Smooth muscle cell (in vitro differentiated cells): Measurements from ENCODE around the gene CREB3L1. TPM values are rescaled to one million over a fixed set of nuclear protein-coding genes. Genes with fewer than 3 reads are reported as not detected.

ENCODE experiments used
- DNase-seq: peaks from one replicate; lab custom pipeline; 2025; ENCODE audit not compliant: unreplicated experiment; lab: John Stamatoyannopoulos, UW
- H2AFZ ChIP-seq: fragments of 200-600 bp; sonication (generic); 2 replicates; pipeline ENCODE4 v1.6.0; 2016; ENCODE audit warnings: antibody characterized with exemption, low read depth, mild to moderate bottlenecking
- H3F3A ChIP-seq: fragments of 200-600 bp; sonication (generic); 2 replicates; pipeline ENCODE4 v1.6.0; 2017; ENCODE audit warnings: antibody characterized with exemption, low read depth
- H3K27ac ChIP-seq: fragments of 200-600 bp; sonication (generic); 2 replicates; pipeline ENCODE4 v1.5.1; 2016; ENCODE audit warnings: low read depth, mild to moderate bottlenecking
- H3K27me3 ChIP-seq: fragments of 200-600 bp; sonication (generic); 2 replicates; pipeline ENCODE4 v1.6.1; 2016; ENCODE audit warnings: low read depth, mild to moderate bottlenecking
- H3K36me3 ChIP-seq: fragments of 200-600 bp; sonication (generic); 2 replicates; pipeline ENCODE4 v1.5.1; 2016; ENCODE audit warnings: low read depth
- H3K4me1 ChIP-seq: fragments of 200-600 bp; sonication (generic); 2 replicates; pipeline ENCODE4 v1.5.1; 2016; ENCODE audit warnings: low read depth
- H3K4me2 ChIP-seq: fragments of 200-600 bp; sonication (generic); 2 replicates; pipeline ENCODE4 v1.6.0; 2016; ENCODE audit warnings: mild to moderate bottlenecking
- H3K4me3 ChIP-seq: fragments of 200-600 bp; sonication (generic); 2 replicates; pipeline ENCODE4 v1.5.1; 2016; ENCODE audit warnings: mild to moderate bottlenecking
- H3K79me2 ChIP-seq: fragments of 200-600 bp; sonication (generic); 2 replicates; pipeline ENCODE4 v1.6.0; 2016; ENCODE audit warnings: low read depth, mild to moderate bottlenecking
- H3K9ac ChIP-seq: fragments of 200-600 bp; sonication (generic); 2 replicates; pipeline ENCODE4 v1.6.0; 2016; ENCODE audit warnings: low read depth
- H3K9me3 ChIP-seq: fragments of 200-600 bp; sonication (generic); replicated peaks from 2 replicates; pipeline ENCODE4 v1.5.1; 2016; ENCODE audit warnings: low read depth
- H4K20me1 ChIP-seq: fragments of 200-600 bp; sonication (generic); 2 replicates; pipeline ENCODE4 v1.6.0; 2016; ENCODE audit warnings: low read depth
- CTCF ChIP-seq: fragments of 200-600 bp; sonication (generic); IDR thresholded peaks from 2 replicates; pipeline ENCODE4 v1.5.1; 2017; ENCODE audit warnings: borderline replicate concordance, mild to moderate bottlenecking, antibody characterized with exemption; ENCODE audit not compliant: insufficient read depth, poor library complexity, severe bottlenecking
- WGBS: methylation state at CpG from one replicate; pipeline ENCODE4 v1.1.7; 2016; ENCODE audit warnings: low lambda C conversion rate; 5-methylcytosine and 5-hydroxymethylcytosine counted together
- polyA plus RNA-seq: library from polyadenylated mRNA; unstranded; fragments of >200 nt; fragmentation: Nextera tagmentation; extraction: Ambion mirVana; gene quantifications from 2 replicates; pipeline ENCODE4 v1.2.1, GENCODE V29; 2016
- total RNA-seq: library from RNA; depleted of rRNA; stranded (reverse); fragments of >200 nt; gene quantifications from 2 replicates; pipeline ENCODE4 v1.2.3, GENCODE V29; 2014

Gene CREB3L1
- total and polyA plus RNA-seq, 2 experiments from 2014 or later: 63.3 to 437 TPM

GRCh38 chr11:46293066-46293465, 15.6 kb downstream of the CREB3L1 start:
- TF ChIP-seq CTCF: no peak
- H3K27ac ChIP-seq: peak overlapping the region; percentile 98
- no peak overlapping the region for H2AFZ ChIP-seq

GRCh38 chr11:46293641-46294103, 16.2 kb downstream of the CREB3L1 start:
- no peak overlapping the region for H3K4me3 ChIP-seq
- no peak for TF ChIP-seq CTCF
- peaks cover 38% of the 10 kb centered on the region for H4K20me1 ChIP-seq
- H3K4me1 ChIP-seq: peaks cover 56% of the 10 kb centered on the region
- peak overlapping the region; percentile 98 for H3K27ac ChIP-seq
- WGBS: 41% methylated on average over 9 of the region's 9 CpGs
- H3K36me3 ChIP-seq: no peaks in the 10 kb centered on the region
- peaks cover 65% of the 10 kb centered on the region for H3F3A ChIP-seq
- H2AFZ ChIP-seq: no peak overlapping the region
- DNase-seq: peak; percentile 29
- H3K9me3 ChIP-seq: no peaks in the 10 kb centered on the region
- peak overlapping the region; percentile 89 for H3K4me2 ChIP-seq
- peak overlapping the region; percentile 93 for H3K9ac ChIP-seq
- H3K27me3 ChIP-seq: no peaks in the 10 kb centered on the region
- H3K79me2 ChIP-seq: peaks cover 64% of the 10 kb centered on the region

More at GRCh38 chr11:46293066-46293465, 15.6 kb downstream of the CREB3L1 start:
- Histone ChIP-seq H3F3A (peaks cover 62% of the 10 kb centered on the region), H3K27me3 (no peaks in the 10 kb centered on the region), H3K4me3 (no peak overlapping the region), H3K4me2 (peak overlapping the region; percentile 29), H3K9me3 (no peaks in the 10 kb centered on the region), H3K36me3 (no peaks in the 10 kb centered on the region), H3K79me2 (peaks cover 69% of the 10 kb centered on the region), H4K20me1 (peaks cover 38% of the 10 kb centered on the region), H3K4me1 (peaks cover 56% of the 10 kb centered on the region), H3K9ac (peak overlapping the region; percentile 70)
- WGBS: 88% methylated on average over 13 of the region's 13 CpGs
- no peak for DNase-seq

GRCh38 chr11:46294365-46295309, 17.2 kb downstream of the CREB3L1 start:
- peak overlapping the region; percentile 93 for H3K9ac ChIP-seq

More at GRCh38 chr11:46294365-46295309, 17.2 kb downstream of the CREB3L1 start:
- no peak for TF ChIP-seq CTCF
- H3K4me3 ChIP-seq: peak overlapping the region; percentile 51
- peaks cover 59% of the 10 kb centered on the region for H3K79me2 ChIP-seq
- peak overlapping the region; percentile 98 for H3K27ac ChIP-seq
- WGBS: 20% methylated on average over 21 of the region's 24 CpGs
- H3K9me3 ChIP-seq: no peaks in the 10 kb centered on the region
- H3F3A ChIP-seq: peaks cover 58% of the 10 kb centered on the region
- H3K36me3 ChIP-seq: no peaks in the 10 kb centered on the region
- no peaks in the 10 kb centered on the region for H3K27me3 ChIP-seq
- peaks cover 56% of the 10 kb centered on the region for H3K4me1 ChIP-seq
- H2AFZ ChIP-seq: no peak overlapping the region
- DNase-seq: peak; percentile 70
- H3K4me2 ChIP-seq: peak overlapping the region; percentile 89
- H4K20me1 ChIP-seq: peaks cover 36% of the 10 kb centered on the region
